ENCODE data around the gene CD93. TPM values are rescaled to one million over a fixed set of nuclear protein-coding genes. Genes with fewer than 3 reads are reported as not detected.

The CD93 gene
- total and polyA plus RNA-seq, 2 of the 8 experiments (the other 6 are each of a cell fraction or from before 2014, with no cell fraction given): under 0.01 to 0.07 TPM

GRCh38 chr20:23121751-23122320 lies 35.7 kb upstream of the CD93 start:
- no peak overlapping the region for H2AK5ac ChIP-seq (ENCODE audit: low read depth, low read length)
- H4K91ac ChIP-seq (replicated peaks; ENCODE audit: insufficient read length, low read length): no peak overlapping the region
- H2BK5ac ChIP-seq (ENCODE audit: low read depth, low read length): no peak overlapping the region
- ChIA-PET CTCF (ENCODE audit: partially characterized antibody) (interaction anchor here (0.6 kb wide), 1 partner anchor 356 kb away, joined by 3 read pairs; no protein-coding TSS in a partner anchor), POLR2A (ENCODE audit: partially characterized antibody) (no interaction called here)
- no peak overlapping the region for H3K4me3 ChIP-seq (ENCODE audit: extremely low read depth in 1 of 4, insufficient read depth in 2 of 4, low read depth in 3 of 4, low read length in 4 of 4)
- H3K79me2 ChIP-seq (ENCODE audit: control insufficient read depth in 1 of 2, insufficient read depth in 2 of 2, low read length in 2 of 2): no peaks in the 10 kb centered on the region
- no peak overlapping the region for H4K5ac ChIP-seq (ENCODE audit: insufficient read length, low read depth, low read length)
- DNase-seq (ENCODE audit: low read depth in 1 of 2, low spot score in 2 of 2) (no peak), FAIRE-seq (no peak)
- no peak overlapping the region for H3K4ac ChIP-seq (replicated peaks; ENCODE audit: insufficient read length, low read depth, low read length)
- H2BK120ac ChIP-seq (replicated peaks; ENCODE audit: low read depth, low read length): no peak overlapping the region
- H3K9me3 ChIP-seq (ENCODE audit: insufficient read depth in 2 of 2, low read depth in 1 of 2, low read length in 1 of 2): no peaks in the 10 kb centered on the region
- H3K79me1 ChIP-seq (ENCODE audit: low read depth, low read length): no peaks in the 10 kb centered on the region
- no peak overlapping the region for H3K4me2 ChIP-seq (ENCODE audit: insufficient read depth in 1 of 2, low read depth in 2 of 2, low read length in 2 of 2)
- no peak overlapping the region for H2BK15ac ChIP-seq (ENCODE audit: low read length)
- no peak overlapping the region for H3K56ac ChIP-seq (replicated peaks; ENCODE audit: insufficient read length, low read depth, low read length)
- no peak overlapping the region for H3K18ac ChIP-seq (ENCODE audit: extremely low read depth, low read length)
- no peak overlapping the region for H3K9ac ChIP-seq (replicated peaks in 1 of 4; ENCODE audit: extremely low read depth in 1 of 4, low read depth in 3 of 4, low read length in 3 of 4)
- H3K36me3 ChIP-seq (ENCODE audit: control insufficient read depth in 2 of 4, insufficient read depth in 4 of 4, low read length in 3 of 4): no peaks in the 10 kb centered on the region
- H3K23ac ChIP-seq (ENCODE audit: insufficient read length): no peak overlapping the region
- no peak overlapping the region for H2BK12ac ChIP-seq (ENCODE audit: low read depth, low read length)
- H3K27ac ChIP-seq (ENCODE audit: low read depth, low read length): no peak overlapping the region
- H2AFZ ChIP-seq (ENCODE audit: low read length): no peak overlapping the region
- no peaks in the 10 kb centered on the region for H3K27me3 ChIP-seq (replicated peaks in 1 of 4; ENCODE audit: control insufficient read depth in 3 of 4, extremely low read depth in 1 of 4, insufficient read depth in 3 of 4, low read length in 3 of 4)
- 88% methylated on average over 9 of the region's 9 CpGs; no CpG with 5 or more reads in 1 of the 2 experiments for WGBS, 2 experiments (ENCODE audit: extremely low coverage in 1 of 2, insufficient coverage in 1 of 2, insufficient read length in 1 of 2, insufficient replicate concordance in 2 of 2, low coverage in 1 of 2, low lambda C conversion rate in 2 of 2, missing lambda C conversion rate in 1 of 2)
- H3K14ac ChIP-seq (ENCODE audit: insufficient read length): no peak overlapping the region
- no peak overlapping the region for H4K8ac ChIP-seq (ENCODE audit: extremely low read depth, insufficient read depth, low read length)
- no peak overlapping the region for H2BK20ac ChIP-seq (ENCODE audit: low read length)
- peaks cover 0 to 3% (median 0%) of the 10 kb centered on the region in 4 experiments; a peak in 2 of 7 replicates for H3K4me1 ChIP-seq (replicated peaks in 1 of 4; ENCODE audit: control insufficient read depth in 3 of 4, insufficient read depth in 4 of 4, low read length in 3 of 4)
- H4K20me1 ChIP-seq (replicated peaks in 1 of 2; ENCODE audit: control insufficient read depth in 1 of 2, insufficient read depth in 2 of 2, low read length in 2 of 2): no peaks in the 10 kb centered on the region
- H3K23me2 ChIP-seq (ENCODE audit: low read depth, low read length): no peaks in the 10 kb centered on the region; the same call in 1 of the 2 replicates
- TF ChIP-seq EP300 (IDR thresholded peaks at IDR 0.05; ENCODE audit: borderline replicate concordance in 1 of 2, low read depth in 2 of 2, low read length in 2 of 2) (no peak), SAP30 (IDR thresholded peaks at IDR 0.05; ENCODE audit: insufficient read depth, insufficient replicate concordance, low read length) (no peak), SUZ12 (IDR thresholded peaks at IDR 0.05; ENCODE audit: low read length) (no peak), CEBPB (IDR thresholded peaks at IDR 0.05; ENCODE audit: low read depth, low read length) (no peak), RFX5 (IDR thresholded peaks at IDR 0.05; ENCODE audit: borderline replicate concordance, low read depth, low read length) (no peak), RNF2 (IDR thresholded peaks at IDR 0.05; ENCODE audit: borderline replicate concordance, low read depth, low read length, missing control alignments, poor library complexity, severe bottlenecking) (no peak), KDM4A (IDR thresholded peaks at IDR 0.05; ENCODE audit: low read depth, low read length, severe bottlenecking) (no peak), USF2 (IDR thresholded peaks at IDR 0.05; ENCODE audit: low read length) (no peak), SP1 (IDR thresholded peaks at IDR 0.05; ENCODE audit: low read depth, low read length) (no peak), HDAC2 (IDR thresholded peaks at IDR 0.05; ENCODE audit: borderline replicate concordance in 1 of 2, low read depth in 2 of 2, low read length in 2 of 2) (no peak), POLR2AphosphoS5 (IDR thresholded peaks at IDR 0.05; ENCODE audit: low read depth, low read length) (no peak)

Measured in H1 (cell line).